D721Med (cell line): Measurements from ENCODE around the gene TRAPPC6A.

Source experiments
- DNase-seq: peaks from one replicate; pipeline ENCODE4 v3.0.0; 2011; ENCODE audit warnings: low spot score; ENCODE audit not compliant: insufficient read length
- FAIRE-seq: peaks from 2 replicates; lab custom pipeline; 2011; peaks lifted over from hg19 to GRCh38; lab: Jason Lieb, UNC
- CTCF ChIP-seq: IDR thresholded peaks from 2 replicates; pipeline ENCODE4 v1.5.1; 2012; ENCODE audit warnings: mild to moderate bottlenecking, control low read depth; ENCODE audit not compliant: insufficient read depth; ENCODE audit errors: missing control alignments

The TRAPPC6A gene

GRCh38 chr19:45177817-45178261 is at the start of gene TRAPPC6A:
TRAPPC6A (minus strand) TSS chr19:45178237; CDS start chr19:45178218, 19 bp downstream.
- no peak for TF ChIP-seq CTCF
- FAIRE-seq (no peak), DNase-seq (no peak)

GRCh38 chr19:45224645-45225044 is 46.6 kb upstream of the TRAPPC6A start:
- no peak for TF ChIP-seq CTCF
- no peak for DNase-seq
- FAIRE-seq, result no peak

GRCh38 chr19:45223879-45224278 is 45.8 kb upstream of the TRAPPC6A start:
- no peak for TF ChIP-seq CTCF
- FAIRE-seq, result no peak
- DNase-seq, result no peak

- no peak for TF ChIP-seq CTCF
- FAIRE-seq, result no peak
Observed at GRCh38 chr19:45222724-45223123, 44.7 kb upstream of the TRAPPC6A start.

GRCh38 chr19:45218911-45219743 is 41.1 kb upstream of the TRAPPC6A start:
- no peak for DNase-seq
- no peak for FAIRE-seq
- TF ChIP-seq CTCF, result no peak

More at GRCh38 chr19:45222724-45223123, 44.7 kb upstream of the TRAPPC6A start:
- DNase-seq, result no peak

- no peak for TF ChIP-seq CTCF
- DNase-seq, result no peak
- no peak for FAIRE-seq
Observed at GRCh38 chr19:45218426-45218825, 40.4 kb upstream of the TRAPPC6A start.

- FAIRE-seq (no peak), DNase-seq (no peak)
- no peak for TF ChIP-seq CTCF
Observed at GRCh38 chr19:45217957-45218334, 39.9 kb upstream of the TRAPPC6A start.
